Peyer's patch (tissue), 4 donors: Measurements from ENCODE around the gene USP17L5. TPM values are rescaled to one million over a fixed set of nuclear protein-coding genes. Genes with fewer than 3 reads are reported as not detected.
"Not testable (repeated sequence)": the region's sequence is repeated elsewhere in the genome, so short reads cannot be mapped to it uniquely, and the experiment has no call there.

Experiments used
- DNase-seq, 3 donors: peaks; one replicate each; pipeline ENCODE4 v3.0.0-alpha.2; 2017 to 2019
- H3K27ac ChIP-seq, 4 donors: fragments of 200-600 bp; sonication (generic); one replicate each; pipeline ENCODE4 v1.5.1; 2016 to 2019
- H3K27me3 ChIP-seq, 2 donors: fragments of 200-600 bp; sonication (generic); one replicate each; pipeline ENCODE4 v1.5.1; 2019
- H3K36me3 ChIP-seq, 3 donors: fragments of 200-600 bp; sonication (generic); one replicate each; pipeline ENCODE4 v1.5.1; 2016 to 2019
- H3K4me1 ChIP-seq, 4 donors: fragments of 200-600 bp; sonication (generic); one replicate each; pipeline ENCODE4 v1.5.1; 2016 to 2019
- H3K4me3 ChIP-seq, 4 donors: fragments of 200-600 bp; sonication (generic); 1 replicate in 3 of 4; 2 replicates in 1 of 4; pipeline ENCODE4 v1.5.1; 2016 to 2019; ENCODE audit warnings: mild to moderate bottlenecking in 1 of 4
- H3K9me3 ChIP-seq, 4 donors: fragments of 200-600 bp; sonication (generic); one replicate each; pipeline ENCODE4 v1.5.1; 2016 to 2019; ENCODE audit warnings: mild to moderate bottlenecking in 1 of 4
- total RNA-seq, 4 donors: library from RNA; depleted of rRNA; stranded (reverse); fragments of >200 nt; gene quantifications; one replicate each; pipeline ENCODE4 v1.1.0, GENCODE V29; 2016

Gene USP17L5
- not detected for total RNA-seq

- H3K4me3 ChIP-seq, H3K9me3 ChIP-seq, H3K27ac ChIP-seq, H3K4me1 ChIP-seq, DNase-seq, H3K36me3 ChIP-seq, H3K27me3 ChIP-seq: not testable (repeated sequence)
These were observed at the start of gene USP17L5 for GRCh38 chr4:9339103-9339502. Gene USP17L5 (plus strand): TSS chr4:9339403. CDS start chr4:9339403, 0 bp downstream.

- not testable (repeated sequence) for H3K9me3 ChIP-seq, H3K36me3 ChIP-seq, H3K4me3 ChIP-seq, H3K27me3 ChIP-seq, DNase-seq, H3K4me1 ChIP-seq, H3K27ac ChIP-seq
These were observed 15.0 kb upstream of the USP17L5 start for GRCh38 chr4:9324191-9324590.

- H3K36me3 ChIP-seq, H3K4me1 ChIP-seq, H3K27me3 ChIP-seq, DNase-seq, H3K9me3 ChIP-seq, H3K27ac ChIP-seq, H3K4me3 ChIP-seq: not testable (repeated sequence)
These were observed 14.3 kb upstream of the USP17L5 start, which contains the start of gene USP17L24 for GRCh38 chr4:9324865-9325264. Gene USP17L24 (plus strand): TSS chr4:9325165. CDS start chr4:9325165, 0 bp downstream.

GRCh38 chr4:9329611-9330010 lies 9.6 kb upstream of the USP17L5 start, which contains the start of gene USP17L25:
Gene USP17L25 (plus strand): TSS chr4:9329911. CDS start chr4:9329911, 0 bp downstream.
- H3K9me3 ChIP-seq, H3K36me3 ChIP-seq, H3K4me3 ChIP-seq, H3K27me3 ChIP-seq, H3K27ac ChIP-seq, H3K4me1 ChIP-seq, DNase-seq: not testable (repeated sequence)

GRCh38 chr4:9334358-9334757 lies 4.8 kb upstream of the USP17L5 start, which contains the start of gene USP17L26:
Gene USP17L26 (plus strand): TSS chr4:9334658. CDS start chr4:9334658, 0 bp downstream.
- H3K27me3 ChIP-seq, DNase-seq, H3K36me3 ChIP-seq, H3K4me3 ChIP-seq, H3K4me1 ChIP-seq, H3K27ac ChIP-seq, H3K9me3 ChIP-seq: not testable (repeated sequence)

- DNase-seq, H3K9me3 ChIP-seq, H3K36me3 ChIP-seq, H3K27ac ChIP-seq, H3K4me3 ChIP-seq, H3K27me3 ChIP-seq, H3K4me1 ChIP-seq: not testable (repeated sequence)
These were observed 4.6 kb downstream of the USP17L5 start, which contains the start of gene USP17L27 for GRCh38 chr4:9343848-9344247. Gene USP17L27 (plus strand): TSS chr4:9344148. CDS start chr4:9344148, 0 bp downstream.

GRCh38 chr4:9348593-9348992 lies 9.4 kb downstream of the USP17L5 start, which contains the start of gene USP17L28:
Gene USP17L28 (plus strand): TSS chr4:9348893. CDS start chr4:9348893, 0 bp downstream.
- not testable (repeated sequence) for H3K4me1 ChIP-seq, H3K27ac ChIP-seq, DNase-seq, H3K4me3 ChIP-seq, H3K36me3 ChIP-seq, H3K27me3 ChIP-seq, H3K9me3 ChIP-seq

GRCh38 chr4:9350866-9351265 lies 11.7 kb downstream of the USP17L5 start:
- not testable (repeated sequence) for H3K27me3 ChIP-seq, H3K36me3 ChIP-seq, DNase-seq, H3K27ac ChIP-seq, H3K4me3 ChIP-seq, H3K9me3 ChIP-seq, H3K4me1 ChIP-seq

- H3K27me3 ChIP-seq, H3K4me1 ChIP-seq, H3K36me3 ChIP-seq, H3K4me3 ChIP-seq, DNase-seq, H3K27ac ChIP-seq, H3K9me3 ChIP-seq: not testable (repeated sequence)
These were observed 14.1 kb downstream of the USP17L5 start, which contains the start of gene USP17L29 for GRCh38 chr4:9353338-9353737. Gene USP17L29 (plus strand): TSS chr4:9353638. CDS start chr4:9353638, 0 bp downstream.

- H3K27me3 ChIP-seq, H3K27ac ChIP-seq, H3K4me3 ChIP-seq, H3K9me3 ChIP-seq, H3K4me1 ChIP-seq, DNase-seq, H3K36me3 ChIP-seq: not testable (repeated sequence)
These were observed 23.6 kb downstream of the USP17L5 start, which contains the start of gene USP17L30 for GRCh38 chr4:9362829-9363228. Gene USP17L30 (plus strand): TSS chr4:9363129. CDS start chr4:9363129, 0 bp downstream.

- not testable (repeated sequence) for H3K9me3 ChIP-seq, H3K4me3 ChIP-seq, H3K4me1 ChIP-seq, H3K27ac ChIP-seq, H3K27me3 ChIP-seq, H3K36me3 ChIP-seq, DNase-seq
These were observed 40.7 kb downstream of the USP17L5 start for GRCh38 chr4:9379881-9380280.
